GM23338 (cell line): ENCODE measurements around the gene CABLES2.
"Not testable (repeated sequence)": the region's sequence is repeated elsewhere in the genome, so short reads cannot be mapped to it uniquely, and the experiment has no call there.

ENCODE experiments used
- CREB1 ChIP-seq: fragments of 250-450 bp; sonication (Bioruptor Pico); IDR thresholded peaks from 2 replicates; pipeline ENCODE4 v1.5.0; 2020; ENCODE audit warnings: low read depth, mild to moderate bottlenecking, moderate library complexity
- CTCF ChIP-seq, 2 experiments: fragments of 200-600 bp in 1 of 2; sonication (generic) in 1 of 2; conservative IDR thresholded peaks; 2 replicates each; pipeline versions ENCODE4 v1.5.1 to v1.6.1; 2016 to 2017; ENCODE audit warnings: antibody characterized with exemption in 2 of 2, low read depth in 2 of 2, mild to moderate bottlenecking in 2 of 2, moderate library complexity in 1 of 2
- EZH2 ChIP-seq: fragments of 200-600 bp; sonication (generic); IDR thresholded peaks from one replicate; pipeline ENCODE4 v1.8.0; 2017; ENCODE audit warnings: antibody characterized with exemption, mild to moderate bottlenecking, low read depth; ENCODE audit not compliant: unreplicated experiment
- EZH2phosphoT487 ChIP-seq: fragments of 200-600 bp; sonication (generic); IDR thresholded peaks from one replicate; pipeline ENCODE4 v1.8.1; 2018; ENCODE audit warnings: antibody characterized with exemption; ENCODE audit not compliant: unreplicated experiment
- POLR2AphosphoS5 ChIP-seq: IDR thresholded peaks from 2 replicates; pipeline ENCODE4 v1.6.1; 2016; ENCODE audit warnings: antibody characterized with exemption, low read depth
- REST ChIP-seq: IDR thresholded peaks from one replicate; pipeline ENCODE4 v1.6.1; 2018; ENCODE audit warnings: antibody characterized with exemption; ENCODE audit not compliant: unreplicated experiment

- not testable (repeated sequence) for TF ChIP-seq CTCF (conservative IDR thresholded peaks at IDR 0.05; ENCODE audit: low read depth in 2 of 2); POLR2AphosphoS5; EZH2; REST; CREB1 (CRISPR knock-in tag); EZH2phosphoT487
These were observed 33.4 kb downstream of the CABLES2 start for GRCh38 chr20:62373631-62374179.
